LNCaP clone FGC (cell line): ENCODE results near the gene OSMR.
"Not testable (repeated sequence)": the region's sequence is repeated elsewhere in the genome, so short reads cannot be mapped to it uniquely, and the experiment has no call there.

Experiments used
- DNase-seq: peaks from one replicate; pipeline ENCODE4 v3.0.0-alpha.2; 2011; ENCODE audit warnings: low read depth
- H3K4me3 ChIP-seq: 2 replicates; pipeline ENCODE4 v1.5.1; 2011; ENCODE audit warnings: mild to moderate bottlenecking, low read depth, low read length, control low read depth
- TF ChIP-seq, protein P1 (sequence below): IDR thresholded peaks from 2 replicates; pipeline ENCODE4 v1.5.1; 2012; ENCODE audit warnings: mild to moderate bottlenecking; ENCODE audit not compliant: control insufficient read depth, insufficient read depth; ENCODE audit errors: extremely low read depth

OSMR gene

GRCh38 chr5:38856660-38857059 is 10.8 kb downstream of the OSMR start:
- no peak for DNase-seq
- TF ChIP-seq, protein P1, sequence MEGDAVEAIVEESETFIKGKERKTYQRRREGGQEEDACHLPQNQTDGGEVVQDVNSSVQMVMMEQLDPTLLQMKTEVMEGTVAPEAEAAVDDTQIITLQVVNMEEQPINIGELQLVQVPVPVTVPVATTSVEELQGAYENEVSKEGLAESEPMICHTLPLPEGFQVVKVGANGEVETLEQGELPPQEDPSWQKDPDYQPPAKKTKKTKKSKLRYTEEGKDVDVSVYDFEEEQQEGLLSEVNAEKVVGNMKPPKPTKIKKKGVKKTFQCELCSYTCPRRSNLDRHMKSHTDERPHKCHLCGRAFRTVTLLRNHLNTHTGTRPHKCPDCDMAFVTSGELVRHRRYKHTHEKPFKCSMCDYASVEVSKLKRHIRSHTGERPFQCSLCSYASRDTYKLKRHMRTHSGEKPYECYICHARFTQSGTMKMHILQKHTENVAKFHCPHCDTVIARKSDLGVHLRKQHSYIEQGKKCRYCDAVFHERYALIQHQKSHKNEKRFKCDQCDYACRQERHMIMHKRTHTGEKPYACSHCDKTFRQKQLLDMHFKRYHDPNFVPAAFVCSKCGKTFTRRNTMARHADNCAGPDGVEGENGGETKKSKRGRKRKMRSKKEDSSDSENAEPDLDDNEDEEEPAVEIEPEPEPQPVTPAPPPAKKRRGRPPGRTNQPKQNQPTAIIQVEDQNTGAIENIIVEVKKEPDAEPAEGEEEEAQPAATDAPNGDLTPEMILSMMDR = no peak
- H3K4me3 ChIP-seq = no peak overlapping the region

GRCh38 chr5:38858839-38859238 is 13.0 kb downstream of the OSMR start:
- no peak for DNase-seq
- no peak overlapping the region for H3K4me3 ChIP-seq

GRCh38 chr5:38861986-38862770 is 16.4 kb downstream of the OSMR start:
- DNase-seq, H3K4me3 ChIP-seq: not testable (repeated sequence)

More at GRCh38 chr5:38858839-38859238, 13.0 kb downstream of the OSMR start:
- TF ChIP-seq, protein P1 = no peak

DNA sequence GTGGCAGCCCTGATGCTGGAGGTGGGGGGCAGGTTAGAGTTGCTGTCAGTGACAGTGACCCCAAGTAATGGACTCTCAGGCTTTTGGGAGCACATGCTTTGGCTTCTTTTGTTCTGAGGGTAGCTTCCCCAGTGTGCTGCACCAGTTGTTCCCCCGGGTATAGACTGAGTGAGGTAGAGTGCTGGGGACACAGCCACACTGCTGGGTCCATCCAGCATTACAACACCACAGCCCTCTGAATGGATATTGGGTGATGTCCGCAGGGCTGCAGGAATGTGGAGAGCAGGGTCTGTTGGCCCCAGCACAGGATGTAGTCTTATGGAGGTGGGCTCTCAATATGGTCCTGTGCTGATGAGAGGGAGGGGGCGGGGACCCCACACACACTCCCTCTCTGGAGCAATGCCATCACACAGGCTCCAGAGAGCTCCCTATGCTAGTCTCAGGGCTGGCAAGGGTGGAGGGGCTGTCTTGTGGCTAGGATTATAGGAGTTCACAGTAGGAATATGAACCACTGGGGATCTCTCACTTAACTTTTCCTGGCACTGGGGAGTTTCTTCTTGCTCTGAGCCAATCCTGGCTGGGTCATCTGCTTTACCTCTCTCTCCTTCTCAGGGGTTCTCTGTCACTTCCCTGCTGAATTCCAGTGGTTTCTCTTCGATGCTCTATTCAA is 20.7 kb downstream of the OSMR start:
- TF ChIP-seq, protein P1 = no peak
- no peak for DNase-seq
- H3K4me3 ChIP-seq = no peak overlapping the region

DNA sequence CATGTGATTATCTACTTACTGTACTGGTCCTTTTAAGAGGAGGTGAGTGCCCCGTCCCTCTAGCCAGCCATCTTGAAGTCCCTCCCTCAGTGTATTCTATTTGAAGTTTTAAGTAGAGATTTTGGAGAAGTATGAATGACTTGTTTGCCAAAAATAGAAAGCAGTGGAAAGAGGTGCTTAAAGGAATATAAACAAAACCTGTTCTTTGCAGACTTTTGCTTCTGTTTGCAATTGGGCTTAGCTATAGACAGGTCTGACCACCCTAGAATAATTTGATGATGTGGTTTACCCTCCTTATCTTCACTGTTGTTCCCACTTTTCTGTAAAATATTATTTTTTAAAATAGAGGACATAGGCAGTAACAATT is 21.2 kb downstream of the OSMR start:
- TF ChIP-seq, protein P1 = no peak
- no peak for DNase-seq
- no peak overlapping the region for H3K4me3 ChIP-seq

DNA sequence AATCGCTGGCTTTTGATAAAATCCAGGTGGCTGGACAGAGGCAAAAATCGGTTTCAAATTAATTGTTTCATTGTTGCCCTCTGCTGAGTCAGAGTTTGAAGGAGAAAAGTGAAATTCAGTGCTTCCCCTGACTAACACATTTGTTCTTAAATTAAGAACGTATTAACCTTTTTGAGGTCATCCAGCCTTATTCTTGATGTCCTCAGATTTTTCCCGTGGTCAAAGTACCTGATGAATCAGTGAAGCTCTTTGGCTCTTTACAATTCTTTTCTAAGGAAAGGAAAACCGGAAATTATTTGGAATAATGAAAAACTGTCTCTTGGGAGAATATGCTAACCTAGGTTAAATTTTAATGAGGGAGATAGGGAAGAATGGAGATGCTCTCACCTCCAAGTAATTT is 21.6 kb downstream of the OSMR start:
- DNase-seq = no peak
- TF ChIP-seq, protein P1 = no peak
- H3K4me3 ChIP-seq = no peak overlapping the region

DNA sequence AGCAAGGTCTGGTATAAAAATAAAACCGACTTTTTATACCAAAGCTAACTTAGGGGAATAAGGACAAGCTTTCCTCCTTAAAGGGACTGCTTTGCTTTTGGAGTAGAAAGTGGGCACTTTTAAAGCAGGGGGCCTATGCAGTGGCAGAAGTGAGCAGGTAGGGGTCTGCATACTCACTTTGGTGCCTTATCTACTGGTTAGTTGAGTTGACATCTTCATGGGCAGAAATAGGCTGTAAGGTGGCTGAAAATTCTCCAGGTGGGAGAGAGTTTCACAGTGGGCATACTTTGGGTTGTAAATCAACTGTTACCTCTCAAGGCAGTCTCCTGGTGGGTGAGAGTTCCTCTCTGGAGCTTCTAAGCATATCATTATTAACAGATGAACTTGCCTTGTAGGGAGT is 24.8 kb downstream of the OSMR start:
- no peak overlapping the region for H3K4me3 ChIP-seq
- no peak for DNase-seq
- TF ChIP-seq, protein P1 = no peak
